ENCODE data around the gene EFEMP2.

Gene EFEMP2

GRCh38 chr11:65817835-65818680, 54.5 kb downstream of the EFEMP2 start:
- DNase-seq, result peak; percentile 58 to 73

- DNase-seq, result no peak
These were observed 55.2 kb downstream of the EFEMP2 start for GRCh38 chr11:65817312-65817834.

- DNase-seq, result no peak
These were observed 55.9 kb downstream of the EFEMP2 start for GRCh38 chr11:65816696-65817095.

Data from NCI-H524 (cell line).